ENCODE results near the gene MPZL1. TPM values are rescaled to one million over a fixed set of nuclear protein-coding genes. Genes with fewer than 3 reads are reported as not detected.

MPZL1 gene
- total and polyA plus RNA-seq, 2 of the 8 experiments (the other 6 are each of a cell fraction or from before 2014, with no cell fraction given): 37.8 to 120 TPM

- TF ChIP-seq CHD7 (IDR thresholded peaks at IDR 0.05; ENCODE audit: insufficient replicate concordance, low read length) (no peak), FOSL1 (IDR thresholded peaks at IDR 0.05; ENCODE audit: insufficient read depth, low read depth, low read length) (no peak), SIN3A (conservative IDR thresholded peaks at IDR 0.05 in 1 of 2, IDR thresholded peaks at IDR 0.05 in 1 of 2; ENCODE audit: low read depth in 1 of 2, low read length in 2 of 2) (no peak), E2F6 (IDR thresholded peaks at IDR 0.05) (no peak), POU5F1 (IDR thresholded peaks at IDR 0.05; ENCODE audit: low read depth, low read length) (no peak), TAF7 (optimal IDR thresholded peaks at IDR 0.05; ENCODE audit: borderline replicate concordance, low read depth, low read length) (no peak), ATF3 (IDR thresholded peaks at IDR 0.05; ENCODE audit: insufficient read depth, low read depth, low read length) (no peak)
These were observed 46.3 kb upstream of the MPZL1 start (continued) for GRCh38 chr1:167675440-167675839.
